GM18867 (cell line): Measurements from ENCODE around the gene EFHD2.
"Not testable (repeated sequence)": the region's sequence is repeated elsewhere in the genome, so short reads cannot be mapped to it uniquely, and the experiment has no call there.

Experiments
- ATAC-seq: cut with Tn5 transposase; IDR thresholded peaks from one replicate; pipeline ENCODE4 v1.9.1; 2021; ENCODE audit warnings: mild to moderate bottlenecking, moderate library complexity; ENCODE audit not compliant: unreplicated experiment

EFHD2 gene

GRCh38 chr1:15429701-15430149, 20.0 kb downstream of the EFHD2 start:
- no peak for ATAC-seq

GRCh38 chr1:15430787-15431570, 21.3 kb downstream of the EFHD2 start:
- ATAC-seq = no peak

GRCh38 chr1:15431571-15431948, 21.9 kb downstream of the EFHD2 start:
- ATAC-seq = no peak

- ATAC-seq = no peak
These were observed 22.6 kb downstream of the EFHD2 start for GRCh38 chr1:15432324-15432723.

- ATAC-seq = no peak
These were observed 23.8 kb downstream of the EFHD2 start for GRCh38 chr1:15433471-15433870.

GRCh38 chr1:15434739-15435138, 25.1 kb downstream of the EFHD2 start:
- not testable (repeated sequence) for ATAC-seq

- no peak for ATAC-seq
These were observed 25.8 kb downstream of the EFHD2 start for GRCh38 chr1:15435239-15436077.

- ATAC-seq = no peak
These were observed 27.3 kb downstream of the EFHD2 start for GRCh38 chr1:15436881-15437442.

- ATAC-seq = no peak
These were observed 29.6 kb downstream of the EFHD2 start for GRCh38 chr1:15439325-15439724.

GRCh38 chr1:15440357-15440756, 30.7 kb downstream of the EFHD2 start:
- no peak for ATAC-seq

- no peak for ATAC-seq
These were observed 31.6 kb downstream of the EFHD2 start for GRCh38 chr1:15441247-15441646.

- ATAC-seq = no peak
These were observed 32.4 kb downstream of the EFHD2 start for GRCh38 chr1:15442119-15442518.

- ATAC-seq = no peak
These were observed 33.1 kb downstream of the EFHD2 start for GRCh38 chr1:15442759-15443158.

- ATAC-seq = no peak
These were observed 33.6 kb downstream of the EFHD2 start for GRCh38 chr1:15443281-15443680.

- ATAC-seq = no peak
These were observed 35.0 kb downstream of the EFHD2 start for GRCh38 chr1:15444468-15445389.

- no peak for ATAC-seq
These were observed 35.9 kb downstream of the EFHD2 start for GRCh38 chr1:15445390-15446122.

- no peak for ATAC-seq
These were observed 36.5 kb downstream of the EFHD2 start for GRCh38 chr1:15446212-15446611.

GRCh38 chr1:15448877-15449462, 39.3 kb downstream of the EFHD2 start:
- no peak for ATAC-seq

- no peak for ATAC-seq
These were observed 39.9 kb downstream of the EFHD2 start for GRCh38 chr1:15449567-15449966.
